ENCODE results near the gene CACFD1.

Gene CACFD1

DNA sequence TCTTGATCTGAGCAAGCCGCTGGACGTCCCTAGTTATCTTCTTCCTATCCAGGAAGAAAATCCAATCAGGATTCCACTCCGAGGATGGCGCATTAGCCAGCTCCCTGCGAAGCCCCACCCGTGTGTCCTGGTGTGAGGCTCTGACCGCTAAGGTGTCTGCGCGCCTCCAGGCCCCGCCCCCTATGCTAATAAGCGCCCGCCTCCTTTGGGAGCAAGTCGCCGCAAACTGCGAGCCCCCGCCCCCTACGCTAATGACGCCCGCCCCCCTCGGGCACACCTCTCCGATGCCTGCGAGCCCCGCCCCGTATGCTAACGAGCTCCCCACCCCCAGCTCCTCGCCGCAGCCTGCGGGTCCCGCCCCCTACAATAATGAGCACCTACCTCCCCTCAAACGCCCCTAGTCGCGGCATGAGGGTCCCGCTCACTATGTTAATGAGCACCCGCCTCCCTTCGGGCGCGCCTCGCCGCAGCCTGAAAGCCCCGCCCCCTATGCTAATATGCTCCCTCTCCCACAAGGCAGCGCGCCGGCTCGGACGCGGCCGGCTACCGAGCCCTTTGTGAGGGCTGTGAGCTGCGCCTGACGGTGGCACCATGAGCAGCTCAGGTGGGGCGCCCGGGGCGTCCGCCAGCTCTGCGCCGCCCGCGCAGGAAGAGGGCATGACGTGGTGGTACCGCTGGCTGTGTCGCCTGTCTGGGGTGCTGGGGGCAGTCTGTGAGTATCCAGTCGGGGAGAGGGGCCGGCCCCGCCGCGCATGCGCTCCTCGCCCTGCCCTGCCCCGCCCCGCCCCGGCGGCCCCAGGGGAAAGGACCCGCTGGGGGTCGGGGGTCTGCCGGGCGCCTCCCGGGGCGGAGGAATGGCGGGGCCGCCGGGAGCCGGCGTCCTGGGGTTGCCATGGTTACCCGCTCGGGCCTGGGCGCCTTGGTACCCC is at the start of gene CACFD1:
Gene CACFD1 (plus strand): TSS at position 503 of the 929 bp plus-strand sequence. CDS start 89 bp downstream, at position 592.
- DNase-seq (ENCODE audit: low read depth in 1 of 2, low spot score in 1 of 2), result peak; percentile 85

DNA sequence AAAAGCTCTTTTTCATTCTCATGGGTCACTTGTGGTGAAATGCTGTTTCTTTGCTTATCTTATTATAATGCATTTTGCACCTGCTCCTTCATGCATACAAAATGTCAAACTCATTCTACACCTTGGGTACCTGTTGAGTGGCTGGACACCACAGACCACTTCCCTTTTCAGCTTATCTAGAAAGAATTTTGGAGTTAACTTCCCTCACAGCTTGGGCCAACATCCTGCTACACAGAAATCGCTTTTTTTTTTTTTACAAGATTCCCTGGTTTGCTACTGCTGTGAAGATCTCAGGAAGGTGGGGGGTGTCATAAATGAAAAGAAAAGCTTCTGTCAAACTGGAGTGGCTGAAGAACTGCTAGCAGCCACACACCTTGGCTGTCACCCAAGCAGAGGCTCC is 44.6 kb upstream of the CACFD1 start:
- no peak for DNase-seq (ENCODE audit: low read depth in 1 of 2, low spot score in 1 of 2)

GRCh38 chr9:133417541-133418461 is 42.0 kb upstream of the CACFD1 start, which contains the start of gene REXO4:
Gene REXO4 (minus strand): TSS chr9:133418010. CDS start chr9:133417844, 166 bp downstream.
- DNase-seq (ENCODE audit: low read depth in 1 of 2, low spot score in 1 of 2), result peak; percentile 63 to 72

DNA sequence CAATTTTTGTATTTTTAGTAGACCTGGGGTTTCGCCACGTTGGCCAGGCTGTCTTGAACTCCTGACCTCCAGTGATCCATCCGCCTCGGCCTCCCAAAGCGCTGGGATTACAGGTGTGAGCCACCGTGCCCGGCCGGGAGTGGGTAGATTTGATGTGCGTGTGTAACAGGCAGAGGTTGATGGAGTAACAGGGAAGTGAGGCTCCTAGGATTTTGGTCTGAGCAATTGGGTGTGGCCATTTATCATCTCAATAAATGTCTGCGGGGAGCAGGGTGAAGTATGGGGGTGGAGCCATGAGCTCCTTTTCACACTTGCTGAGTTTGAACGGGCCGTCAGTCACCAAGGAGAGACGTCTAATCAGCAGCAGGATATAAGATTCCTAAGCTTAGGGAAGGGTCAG is 40.8 kb upstream of the CACFD1 start:
- no peak for DNase-seq (ENCODE audit: low read depth in 1 of 2, low spot score in 1 of 2)

DNA sequence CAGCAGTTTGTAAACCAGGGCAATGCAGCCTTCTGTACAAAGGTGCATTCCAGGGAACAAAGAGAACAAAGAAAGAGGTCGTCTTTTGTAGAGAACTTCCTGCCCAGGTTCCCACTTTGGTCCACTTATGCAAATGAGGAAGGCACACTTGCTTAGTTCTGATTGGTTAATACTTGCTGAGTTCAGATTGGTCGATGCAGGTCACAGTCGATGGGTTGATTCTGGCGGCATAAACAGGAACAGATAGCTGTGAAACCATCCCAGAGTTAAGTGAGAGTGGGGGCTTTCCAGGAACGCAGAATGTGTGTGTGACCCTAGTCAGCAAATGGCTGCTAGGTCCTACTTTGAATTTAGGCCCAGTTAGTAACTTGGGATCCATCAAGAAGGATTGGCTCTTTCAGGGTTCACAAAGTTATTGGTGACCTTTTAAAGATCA is 39.4 kb upstream of the CACFD1 start:
- no peak for DNase-seq (ENCODE audit: low read depth in 1 of 2, low spot score in 1 of 2)

GRCh38 chr9:133421615-133422542 is 37.9 kb upstream of the CACFD1 start, which contains the start of gene ADAMTS13:
Gene ADAMTS13 (plus strand): TSS chr9:133422367. CDS start chr9:133422444, 77 bp downstream.
- DNase-seq (ENCODE audit: low read depth in 1 of 2, low spot score in 1 of 2), result no peak

DNA sequence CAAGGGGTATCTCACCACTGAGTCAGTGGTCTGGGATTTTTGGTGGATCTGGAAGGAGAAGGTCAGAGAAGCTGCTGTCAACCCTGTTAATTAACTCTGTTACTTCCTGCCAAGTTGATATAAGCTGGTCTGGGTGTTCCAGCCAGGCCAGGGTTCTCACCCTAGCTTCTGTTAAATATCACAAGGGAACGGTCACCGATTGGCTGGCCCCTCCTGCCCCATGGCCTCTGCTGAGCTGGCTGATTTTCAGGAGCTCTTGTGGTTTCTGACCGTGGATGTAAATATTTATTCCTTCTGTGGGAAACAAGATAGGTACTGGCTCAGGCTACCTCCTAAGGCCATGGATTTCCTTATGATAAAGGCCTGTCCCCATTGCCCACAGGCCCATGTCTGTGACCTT is 36.6 kb upstream of the CACFD1 start:
- no peak for DNase-seq (ENCODE audit: low read depth in 1 of 2, low spot score in 1 of 2)

GRCh38 chr9:133424187-133424586 is 35.6 kb upstream of the CACFD1 start:
- DNase-seq (ENCODE audit: low read depth in 1 of 2, low spot score in 1 of 2), result no peak

GRCh38 chr9:133425049-133425632 is 34.6 kb upstream of the CACFD1 start:
- DNase-seq (ENCODE audit: low read depth in 1 of 2, low spot score in 1 of 2), result no peak

DNA sequence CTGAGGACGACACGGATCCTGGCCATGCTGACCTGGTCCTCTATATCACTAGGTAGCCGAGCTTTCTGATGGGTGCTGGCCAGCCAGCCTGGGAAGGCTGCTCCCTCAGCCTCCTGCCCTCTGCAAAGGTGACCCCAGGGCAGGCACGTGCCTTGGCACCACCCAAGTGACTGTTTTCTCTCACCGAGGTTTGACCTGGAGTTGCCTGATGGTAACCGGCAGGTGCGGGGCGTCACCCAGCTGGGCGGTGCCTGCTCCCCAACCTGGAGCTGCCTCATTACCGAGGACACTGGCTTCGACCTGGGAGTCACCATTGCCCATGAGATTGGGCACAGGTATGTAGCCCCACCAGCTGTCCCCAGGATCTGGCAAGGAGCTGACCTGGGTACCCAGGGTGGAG is 33.8 kb upstream of the CACFD1 start:
- no peak for DNase-seq (ENCODE audit: low read depth in 1 of 2, low spot score in 1 of 2)

- DNase-seq (ENCODE audit: low read depth in 1 of 2, low spot score in 1 of 2), result no peak
Observed at GRCh38 chr9:133427658-133428348, 32.0 kb upstream of the CACFD1 start.

DNA sequence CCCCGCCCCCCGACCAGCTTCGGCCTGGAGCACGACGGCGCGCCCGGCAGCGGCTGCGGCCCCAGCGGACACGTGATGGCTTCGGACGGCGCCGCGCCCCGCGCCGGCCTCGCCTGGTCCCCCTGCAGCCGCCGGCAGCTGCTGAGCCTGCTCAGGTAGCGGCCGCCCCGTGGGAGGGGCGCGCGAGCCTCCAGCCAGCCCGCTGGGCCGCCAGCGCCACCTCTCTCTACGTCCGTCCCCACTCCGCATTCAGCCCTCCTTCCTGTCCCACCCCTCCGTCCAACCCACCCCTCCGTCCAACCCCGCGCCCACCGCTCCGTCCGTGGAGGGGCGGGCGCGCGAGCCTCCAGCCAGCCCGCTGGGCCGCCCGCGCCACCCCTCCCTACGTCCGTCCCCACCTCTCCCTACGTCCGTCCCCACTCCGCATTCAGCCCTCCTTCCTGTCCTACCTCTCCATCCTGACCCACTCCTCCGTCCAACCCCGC is 31.1 kb upstream of the CACFD1 start:
- DNase-seq (ENCODE audit: low read depth in 1 of 2, low spot score in 1 of 2), result no peak

DNA sequence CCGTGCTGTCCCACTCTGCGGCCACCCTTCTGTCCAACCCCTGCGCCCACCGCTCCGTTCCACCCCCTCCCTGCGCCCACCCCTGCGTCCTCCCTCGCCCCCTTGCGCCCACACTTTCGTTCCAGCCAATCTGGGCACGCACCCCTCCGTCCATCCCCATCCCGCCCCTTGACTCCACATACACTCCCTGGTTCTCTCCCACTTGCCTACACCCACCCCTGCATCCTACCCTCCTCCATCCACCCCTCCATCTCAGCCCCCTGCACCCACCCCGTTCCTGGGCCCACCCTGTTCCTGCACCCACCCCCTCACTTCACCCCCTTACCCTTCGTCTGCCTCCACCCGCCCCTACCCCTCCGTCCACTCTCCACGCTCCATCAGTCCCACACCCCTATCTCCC is 30.6 kb upstream of the CACFD1 start:
- no peak for DNase-seq (ENCODE audit: low read depth in 1 of 2, low spot score in 1 of 2)

- DNase-seq (ENCODE audit: low read depth in 1 of 2, low spot score in 1 of 2), result no peak
Observed at GRCh38 chr9:133429641-133430161, 30.1 kb upstream of the CACFD1 start.

DNA sequence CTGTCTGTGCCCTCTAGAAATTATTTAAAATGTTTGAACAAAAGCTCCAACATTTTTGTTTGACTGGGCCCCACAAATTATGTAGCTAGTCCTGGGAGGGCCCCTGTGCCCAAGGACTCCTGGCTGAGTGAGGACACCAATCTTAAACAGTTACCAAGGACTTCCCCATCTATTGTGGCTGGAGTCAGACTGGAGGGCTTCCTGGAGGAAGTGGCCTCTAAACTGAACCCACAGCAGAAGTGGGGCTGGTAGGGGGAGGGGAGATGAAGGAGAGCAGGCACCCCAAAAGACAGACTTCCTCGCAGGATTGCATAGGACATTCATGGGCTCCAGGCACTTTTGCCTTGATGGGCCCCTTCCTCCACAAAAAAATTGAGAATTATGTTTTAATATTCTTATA is 29.5 kb upstream of the CACFD1 start:
- no peak for DNase-seq (ENCODE audit: low read depth in 1 of 2, low spot score in 1 of 2)

GRCh38 chr9:133433351-133433843 is 26.4 kb upstream of the CACFD1 start:
- DNase-seq (ENCODE audit: low read depth in 1 of 2, low spot score in 1 of 2), result no peak

DNA sequence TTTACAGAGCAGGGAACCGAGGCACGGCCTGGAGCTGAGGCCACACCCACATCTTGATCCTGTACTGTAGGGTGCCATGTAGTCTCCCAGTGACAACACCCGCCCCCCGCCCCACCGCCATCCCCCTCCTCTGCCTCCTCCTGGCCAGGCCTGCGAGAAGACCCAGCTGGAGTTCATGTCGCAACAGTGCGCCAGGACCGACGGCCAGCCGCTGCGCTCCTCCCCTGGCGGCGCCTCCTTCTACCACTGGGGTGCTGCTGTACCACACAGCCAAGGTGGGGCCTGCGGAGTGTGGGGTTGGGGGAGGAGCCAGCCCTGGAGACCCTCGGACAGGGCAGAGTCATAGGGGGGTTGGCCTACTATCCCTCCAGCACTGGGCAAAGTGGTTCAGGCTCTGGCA is 23.1 kb upstream of the CACFD1 start:
- DNase-seq (ENCODE audit: low read depth in 1 of 2, low spot score in 1 of 2), result no peak

DNA sequence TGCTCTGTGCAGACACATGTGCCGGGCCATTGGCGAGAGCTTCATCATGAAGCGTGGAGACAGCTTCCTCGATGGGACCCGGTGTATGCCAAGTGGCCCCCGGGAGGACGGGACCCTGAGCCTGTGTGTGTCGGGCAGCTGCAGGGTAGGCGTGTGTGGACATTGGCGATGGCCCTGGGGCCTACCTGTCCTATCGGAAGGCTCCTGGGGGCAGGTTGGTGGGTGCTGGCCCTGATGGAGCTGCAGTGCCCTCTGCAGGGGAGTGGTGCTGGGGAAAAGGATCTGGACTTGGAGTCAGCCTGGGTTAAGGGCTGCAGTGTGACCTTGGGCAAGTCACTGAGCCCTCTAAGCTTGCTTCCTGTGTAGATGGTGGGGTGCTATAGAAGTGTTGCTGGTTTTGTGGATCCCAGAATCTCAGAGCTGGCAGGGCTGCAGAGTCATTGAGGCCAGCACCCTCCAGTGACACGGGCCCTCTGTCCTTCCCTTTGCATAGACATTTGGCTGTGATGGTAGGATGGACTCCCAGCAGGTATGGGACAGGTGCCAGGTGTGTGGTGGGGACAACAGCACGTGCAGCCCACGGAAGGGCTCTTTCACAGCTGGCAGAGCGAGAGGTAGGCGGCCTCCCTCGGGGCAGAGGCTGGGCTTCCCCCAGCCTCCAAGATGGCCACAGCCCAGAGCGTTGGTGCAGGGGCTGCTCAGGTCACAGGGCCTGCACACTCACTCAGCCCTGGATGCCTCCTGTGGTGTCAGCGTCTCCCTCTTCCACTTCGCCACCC is 21.8 kb upstream of the CACFD1 start:
- DNase-seq (ENCODE audit: low read depth in 1 of 2, low spot score in 1 of 2), result no peak
